OCI-LY7 (cell line): ENCODE data around the gene COL5A1.

Experiments
- EZH2phosphoT487 ChIP-seq: fragments of 200-600 bp; sonication (generic); IDR thresholded peaks from 2 replicates; pipeline ENCODE4 v1.6.1; 2018; ENCODE audit warnings: low read depth, borderline replicate concordance, mild to moderate bottlenecking, mixed run types, antibody characterized with exemption, low read length, moderate library complexity, mixed read lengths
- TF ChIP-seq, protein P1 (sequence below): fragments of 200-600 bp; sonication (generic); conservative IDR thresholded peaks from 2 replicates; pipeline ENCODE4 v1.5.1; 2014; ENCODE audit warnings: mild to moderate bottlenecking, antibody characterized with exemption, low read length, moderate library complexity, mixed read lengths

GRCh38 chr9:134867917-134868750 lies 226.5 kb downstream of the COL5A1 start:
- TF ChIP-seq, protein P1, sequence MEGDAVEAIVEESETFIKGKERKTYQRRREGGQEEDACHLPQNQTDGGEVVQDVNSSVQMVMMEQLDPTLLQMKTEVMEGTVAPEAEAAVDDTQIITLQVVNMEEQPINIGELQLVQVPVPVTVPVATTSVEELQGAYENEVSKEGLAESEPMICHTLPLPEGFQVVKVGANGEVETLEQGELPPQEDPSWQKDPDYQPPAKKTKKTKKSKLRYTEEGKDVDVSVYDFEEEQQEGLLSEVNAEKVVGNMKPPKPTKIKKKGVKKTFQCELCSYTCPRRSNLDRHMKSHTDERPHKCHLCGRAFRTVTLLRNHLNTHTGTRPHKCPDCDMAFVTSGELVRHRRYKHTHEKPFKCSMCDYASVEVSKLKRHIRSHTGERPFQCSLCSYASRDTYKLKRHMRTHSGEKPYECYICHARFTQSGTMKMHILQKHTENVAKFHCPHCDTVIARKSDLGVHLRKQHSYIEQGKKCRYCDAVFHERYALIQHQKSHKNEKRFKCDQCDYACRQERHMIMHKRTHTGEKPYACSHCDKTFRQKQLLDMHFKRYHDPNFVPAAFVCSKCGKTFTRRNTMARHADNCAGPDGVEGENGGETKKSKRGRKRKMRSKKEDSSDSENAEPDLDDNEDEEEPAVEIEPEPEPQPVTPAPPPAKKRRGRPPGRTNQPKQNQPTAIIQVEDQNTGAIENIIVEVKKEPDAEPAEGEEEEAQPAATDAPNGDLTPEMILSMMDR: no peak
- no peak for TF ChIP-seq EZH2phosphoT487
